Kidney (tissue), 14 donors: Measurements from ENCODE around the gene BCL2L12. TPM values are rescaled to one million over a fixed set of nuclear protein-coding genes. Genes with fewer than 3 reads are reported as not detected.
A peak's percentile ranks its signal among the peaks of the same experiment; 100 is the strongest.

Experiments
- DNase-seq, 5 donors: peaks; one replicate each; pipeline ENCODE4 v3.0.0-alpha.2; 2013 to 2020
- FAIRE-seq: peaks from 2 replicates; lab custom pipeline; 2012; peaks lifted over from hg19 to GRCh38; lab: Jason Lieb, UNC
- H3K27ac ChIP-seq, 2 donors: one replicate each; pipeline ENCODE4 v1.7.0; 2013; ENCODE audit warnings: low read depth in 2 of 2, low read length in 2 of 2, inconsistent platforms in 1 of 2
- H3K27me3 ChIP-seq: one replicate; pipeline ENCODE4 v1.7.1; 2013; ENCODE audit warnings: low read length, inconsistent platforms; ENCODE audit not compliant: control insufficient read depth, insufficient read depth
- H3K36me3 ChIP-seq, 3 donors: one replicate each; pipeline versions ENCODE4 v1.7.0 to v1.7.1; 2013; ENCODE audit warnings: low read length in 3 of 3, control low read depth in 1 of 3, inconsistent platforms in 1 of 3; ENCODE audit not compliant: insufficient read depth in 3 of 3, control insufficient read depth in 2 of 3
- H3K4me1 ChIP-seq, 3 donors: one replicate each; pipeline versions ENCODE4 v1.7.0 to v1.7.1; 2013; ENCODE audit warnings: low read length in 3 of 3, inconsistent platforms in 1 of 3, low read depth in 1 of 3; ENCODE audit not compliant: control insufficient read depth in 2 of 3, insufficient read depth in 2 of 3
- H3K4me3 ChIP-seq, 3 donors: one replicate each; pipeline versions ENCODE4 v1.7.0 to v1.8.1; 2013; ENCODE audit warnings: low read length in 3 of 3, control low read depth in 1 of 3, inconsistent platforms in 1 of 3
- H3K9ac ChIP-seq, 3 donors: one replicate each; pipeline versions ENCODE4 v1.7.0 to v1.7.1; 2013; ENCODE audit warnings: low read length in 3 of 3, control low read depth in 1 of 3, inconsistent platforms in 1 of 3
- H3K9me3 ChIP-seq, 3 donors: one replicate each; pipeline versions ENCODE4 v1.7.0 to v1.7.1; 2013; ENCODE audit warnings: low read length in 3 of 3, control low read depth in 1 of 3, inconsistent platforms in 1 of 3; ENCODE audit not compliant: control insufficient read depth in 2 of 3, insufficient read depth in 1 of 3
- intact Hi-C: fragments of 100-400 bp; cut with DNase I; formaldehyde crosslinking; loops from one replicate; pipeline ENCODE4 v1.11.1; 2022
- polyA plus RNA-seq: library from polyadenylated mRNA; stranded (reverse); fragments of 350-450 nt; fragmentation: Illumina TruSeq; extraction: RNeasy Lipid Tissue Mini Kit (QIAGEN cat#74804); gene quantifications from one replicate; pipeline ENCODE4 v1.2.3, GENCODE V29; 2014; ENCODE audit warnings: low read depth, low replicate concordance; ENCODE audit not compliant: insufficient read depth
- total RNA-seq: library from RNA; stranded (reverse); fragmentation: NEBNext Ultra II Directional; extraction: Animal tissue kit (Norgen Biotek cat#: 25700); gene quantifications from one replicate; pipeline ENCODE4 v1.2.1, GENCODE V29; 2021
- TF ChIP-seq, protein P1 (sequence below): IDR thresholded peaks from 3 replicates; pipeline ENCODE4 v1.5.1; 2012; ENCODE audit warnings: mild to moderate bottlenecking, moderate library complexity, borderline replicate concordance; ENCODE audit not compliant: insufficient read depth; ENCODE audit errors: extremely low read depth
- donor health status: control.
- donor health status: control.
- donor health status: control.
- donor health status: control.
- donor health status: control.
- donor health status: DM: yes; HTN: yes; CAD: no.
- donor health status: Normal renal cell carcinoma (clear cell type).

The BCL2L12 gene
- total and polyA plus RNA-seq, 2 donors from 2014 or later, result 13.5 to 14.4 TPM

DNA sequence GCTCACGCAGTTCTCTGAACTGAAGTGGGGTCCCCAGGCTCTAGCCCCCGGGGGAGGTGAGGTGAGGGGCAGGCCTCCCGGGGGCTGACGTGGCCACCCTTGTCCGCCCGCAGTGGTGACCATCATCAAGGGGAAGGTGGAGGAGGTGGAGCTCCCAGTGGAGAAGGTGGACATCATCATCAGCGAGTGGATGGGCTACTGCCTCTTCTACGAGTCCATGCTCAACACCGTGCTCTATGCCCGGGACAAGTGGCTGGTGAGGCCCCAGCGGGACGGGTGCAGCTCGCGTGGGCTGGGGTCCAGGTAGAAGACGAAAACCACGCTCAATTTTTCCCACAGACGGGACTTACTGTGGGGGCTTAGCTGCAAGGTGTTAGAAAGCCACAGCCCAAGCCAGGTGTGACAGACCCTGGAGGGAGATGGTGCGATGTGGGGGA lies 18.1 kb downstream of the BCL2L12 start:
- TF ChIP-seq, protein P1, sequence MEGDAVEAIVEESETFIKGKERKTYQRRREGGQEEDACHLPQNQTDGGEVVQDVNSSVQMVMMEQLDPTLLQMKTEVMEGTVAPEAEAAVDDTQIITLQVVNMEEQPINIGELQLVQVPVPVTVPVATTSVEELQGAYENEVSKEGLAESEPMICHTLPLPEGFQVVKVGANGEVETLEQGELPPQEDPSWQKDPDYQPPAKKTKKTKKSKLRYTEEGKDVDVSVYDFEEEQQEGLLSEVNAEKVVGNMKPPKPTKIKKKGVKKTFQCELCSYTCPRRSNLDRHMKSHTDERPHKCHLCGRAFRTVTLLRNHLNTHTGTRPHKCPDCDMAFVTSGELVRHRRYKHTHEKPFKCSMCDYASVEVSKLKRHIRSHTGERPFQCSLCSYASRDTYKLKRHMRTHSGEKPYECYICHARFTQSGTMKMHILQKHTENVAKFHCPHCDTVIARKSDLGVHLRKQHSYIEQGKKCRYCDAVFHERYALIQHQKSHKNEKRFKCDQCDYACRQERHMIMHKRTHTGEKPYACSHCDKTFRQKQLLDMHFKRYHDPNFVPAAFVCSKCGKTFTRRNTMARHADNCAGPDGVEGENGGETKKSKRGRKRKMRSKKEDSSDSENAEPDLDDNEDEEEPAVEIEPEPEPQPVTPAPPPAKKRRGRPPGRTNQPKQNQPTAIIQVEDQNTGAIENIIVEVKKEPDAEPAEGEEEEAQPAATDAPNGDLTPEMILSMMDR, result no peak
- Histone ChIP-seq H3K27ac (no peak overlapping the region), H3K9me3 (no peaks in the 10 kb centered on the region), H3K4me3 (no peak overlapping the region), H3K4me1 (peaks cover 0 to 13% (median 6%) of the 10 kb centered on the region in 3 donors), H3K9ac (no peak overlapping the region), H3K27me3 (no peaks in the 10 kb centered on the region), H3K36me3 (peaks cover 0 to 24% (median 22%) of the 10 kb centered on the region in 3 donors)
- intact Hi-C loops, result no loop called here
- FAIRE-seq, result no peak
- peak in 1 of 5 donors; percentile 0 for DNase-seq

DNA sequence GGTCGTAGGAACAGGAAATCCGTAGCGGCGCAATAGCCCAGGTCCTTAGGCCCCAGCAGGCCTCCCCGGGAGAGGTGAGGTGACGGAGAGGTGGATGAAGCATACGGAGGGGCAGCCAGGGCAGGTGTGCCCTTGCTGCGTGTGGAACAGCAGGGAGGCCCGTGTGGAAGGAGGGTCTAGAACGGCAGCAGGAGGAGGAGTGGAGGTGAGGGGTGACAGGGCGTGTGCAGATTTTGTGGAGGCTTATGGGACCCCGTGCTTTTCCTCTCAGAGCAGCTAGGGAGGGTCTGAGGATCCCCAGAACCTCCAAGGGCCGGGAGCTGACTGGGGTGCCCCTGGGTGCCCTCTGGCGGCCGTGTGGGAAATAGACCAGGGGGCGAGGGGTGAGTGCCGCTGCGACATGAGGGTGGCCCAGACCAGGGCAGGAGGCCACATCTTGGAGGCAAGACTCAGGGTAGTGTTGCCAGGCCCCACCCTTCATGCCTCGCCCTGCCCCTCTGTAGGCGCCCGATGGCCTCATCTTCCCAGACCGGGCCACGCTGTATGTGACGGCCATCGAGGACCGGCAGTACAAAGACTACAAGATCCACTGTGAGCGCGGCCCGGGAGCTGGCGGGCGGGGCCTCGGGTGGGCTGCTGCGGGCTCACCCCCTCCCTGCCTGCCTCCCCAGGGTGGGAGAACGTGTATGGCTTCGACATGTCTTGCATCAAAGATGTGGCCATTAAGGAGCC lies 18.7 kb downstream of the BCL2L12 start:
- Histone ChIP-seq H3K36me3 (peaks cover 0 to 24% (median 22%) of the 10 kb centered on the region in 3 donors), H3K4me1 (peaks cover 0 to 17% (median 6%) of the 10 kb centered on the region in 3 donors), H3K9ac (no peak overlapping the region), H3K4me3 (no peak overlapping the region), H3K27me3 (no peaks in the 10 kb centered on the region), H3K27ac (no peak overlapping the region), H3K9me3 (no peaks in the 10 kb centered on the region)
- FAIRE-seq (no peak), DNase-seq (peak in 1 of 5 donors; percentile 4)
- TF ChIP-seq, protein P1, result no peak
- intact Hi-C loops, result no loop called here

DNA sequence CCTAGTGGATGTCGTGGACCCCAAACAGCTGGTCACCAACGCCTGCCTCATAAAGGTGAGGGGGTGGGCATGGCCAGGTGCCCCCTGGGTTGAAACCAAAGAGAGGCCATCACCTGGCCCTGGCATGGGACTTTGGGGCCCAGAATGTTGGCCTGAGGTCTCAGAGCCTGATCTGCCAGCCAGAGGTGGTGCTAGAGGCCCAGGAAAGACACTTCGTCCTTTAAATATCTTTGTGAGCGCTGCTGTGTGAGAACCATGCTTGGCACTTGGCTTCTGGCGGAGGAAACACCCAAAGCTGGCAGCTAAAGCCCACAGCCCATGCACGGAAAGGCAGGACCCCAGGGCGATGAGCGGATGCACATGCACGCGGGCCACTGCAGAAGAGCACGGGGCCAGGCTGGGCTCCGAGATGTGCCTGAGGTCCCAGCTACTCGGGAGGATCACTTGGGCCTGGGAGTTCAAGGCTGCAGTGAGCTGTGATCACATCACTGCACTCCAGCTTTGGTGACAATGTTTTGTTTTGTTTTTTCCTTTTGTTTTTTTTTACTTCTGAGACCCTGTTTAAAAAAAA lies 19.3 kb downstream of the BCL2L12 start:
- H3K36me3 ChIP-seq, result peaks cover 0 to 24% (median 22%) of the 10 kb centered on the region in 3 donors
- intact Hi-C loops, result no loop called here
- H3K27me3 ChIP-seq, result no peaks in the 10 kb centered on the region
- no peak for FAIRE-seq
- H3K9me3 ChIP-seq, result no peaks in the 10 kb centered on the region
- peaks cover 0 to 21% (median 6%) of the 10 kb centered on the region in 3 donors for H3K4me1 ChIP-seq
- no peak overlapping the region for H3K9ac ChIP-seq
- no peak overlapping the region for H3K4me3 ChIP-seq
- TF ChIP-seq, protein P1, result no peak
- no peak overlapping the region for H3K27ac ChIP-seq
- peak in 1 of 5 donors; percentile 3 for DNase-seq
